Choroid plexus epithelial cell (primary cell): ENCODE measurements around the gene INPP5J.

Source experiments
- DNase-seq: peaks from one replicate; pipeline ENCODE4 v3.0.0-alpha.2; 2010; ENCODE audit warnings: low read depth
- H3K4me3 ChIP-seq: 2 replicates; pipeline ENCODE4 v1.5.1; 2011; ENCODE audit warnings: low read depth, mild to moderate bottlenecking, control low read depth, low read length, moderate library complexity
- CTCF ChIP-seq: conservative IDR thresholded peaks from 2 replicates; pipeline ENCODE4 v1.5.1; 2011; ENCODE audit warnings: low read depth, mild to moderate bottlenecking, control low read depth, inconsistent platforms, low read length, moderate library complexity

The INPP5J gene

GRCh38 chr22:31122196-31122531, 602 bp upstream of the INPP5J start:
- H3K4me3 ChIP-seq, result no peak overlapping the region
- no peak for DNase-seq
- no peak for TF ChIP-seq CTCF

GRCh38 chr22:31123292-31123602, 481 bp downstream of the INPP5J start:
- no peak for DNase-seq

GRCh38 chr22:31124290-31124689, 1.5 kb downstream of the INPP5J start:
- no peak for DNase-seq
- no peak overlapping the region for H3K4me3 ChIP-seq
- TF ChIP-seq CTCF, result no peak

More at GRCh38 chr22:31123292-31123602, 481 bp downstream of the INPP5J start:
- peak overlapping the region; percentile 48 for H3K4me3 ChIP-seq
- TF ChIP-seq CTCF, result no peak

GRCh38 chr22:31124811-31125465, 2.2 kb downstream of the INPP5J start:
- H3K4me3 ChIP-seq, result no peak overlapping the region
- no peak for TF ChIP-seq CTCF
- DNase-seq, result no peak

- no peak for DNase-seq
- no peak for TF ChIP-seq CTCF
- H3K4me3 ChIP-seq, result no peak overlapping the region
Observed at GRCh38 chr22:31125521-31126117, 2.9 kb downstream of the INPP5J start.

GRCh38 chr22:31126128-31126868, 3.5 kb downstream of the INPP5J start:
- no peak for DNase-seq
- no peak for TF ChIP-seq CTCF
- H3K4me3 ChIP-seq, result no peak overlapping the region

GRCh38 chr22:31126869-31127175, 4.1 kb downstream of the INPP5J start:
- no peak overlapping the region for H3K4me3 ChIP-seq
- no peak for TF ChIP-seq CTCF
- no peak for DNase-seq
